WERI-Rb-1 (cell line): Measurements from ENCODE around the gene SRM.
"Not testable (repeated sequence)": the region's sequence is repeated elsewhere in the genome, so short reads cannot be mapped to it uniquely, and the experiment has no call there.

ENCODE experiments used
- DNase-seq: peaks from one replicate; pipeline ENCODE4 v3.0.0-alpha.2; 2020
- H3K27ac ChIP-seq: fragments of 250-450 bp; sonication (Bioruptor Pico); 2 replicates; pipeline ENCODE4 v1.5.1; 2020; ENCODE audit warnings: mild to moderate bottlenecking, moderate library complexity
- H3K27me3 ChIP-seq: fragments of 250-450 bp; sonication (Bioruptor Pico); 2 replicates; pipeline ENCODE4 v1.5.1; 2021; ENCODE audit warnings: mild to moderate bottlenecking, low read depth, moderate library complexity; ENCODE audit not compliant: insufficient read depth, severe bottlenecking
- H3K36me3 ChIP-seq: fragments of 250-450 bp; sonication (Bioruptor Pico); 2 replicates; pipeline ENCODE4 v1.5.1; 2020; ENCODE audit warnings: mild to moderate bottlenecking, moderate library complexity
- H3K4me3 ChIP-seq: 2 replicates; pipeline ENCODE4 v1.5.1; 2011; ENCODE audit warnings: low read depth, mild to moderate bottlenecking, control low read depth, low read length
- H3K9me3 ChIP-seq: fragments of 250-450 bp; sonication (Bioruptor Pico); 2 replicates; pipeline ENCODE4 v1.5.1; 2021; ENCODE audit warnings: mild to moderate bottlenecking, moderate library complexity; ENCODE audit not compliant: severe bottlenecking
- TF ChIP-seq, protein P1 (sequence below): IDR thresholded peaks from 2 replicates; pipeline ENCODE4 v1.5.1; 2011; ENCODE audit warnings: low read depth, mild to moderate bottlenecking, control low read depth, inconsistent platforms, low read length

Gene SRM

DNA sequence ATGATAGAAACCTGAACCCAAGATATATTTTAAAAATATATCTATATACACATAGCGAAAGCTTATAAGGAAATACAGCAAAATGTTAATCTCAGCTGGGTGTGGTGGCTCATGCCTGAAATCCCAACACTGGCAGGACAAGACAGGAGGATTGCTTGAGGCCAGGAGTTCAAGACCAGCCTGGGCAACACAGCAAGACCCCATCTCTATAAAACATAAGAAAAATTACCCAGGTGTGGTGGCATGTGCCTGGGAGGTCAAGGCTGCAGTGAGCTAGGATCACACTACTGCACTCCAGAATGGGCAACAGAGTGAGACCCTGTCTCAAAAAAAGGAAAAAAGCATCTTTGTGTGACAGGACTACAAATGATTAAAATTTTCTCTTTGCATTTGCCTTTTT lies 6.0 kb upstream of the SRM start:
- peaks cover 72% of the 10 kb centered on the region for H3K36me3 ChIP-seq
- no peak for DNase-seq
- H3K4me3 ChIP-seq, result no peak overlapping the region
- TF ChIP-seq, protein P1, sequence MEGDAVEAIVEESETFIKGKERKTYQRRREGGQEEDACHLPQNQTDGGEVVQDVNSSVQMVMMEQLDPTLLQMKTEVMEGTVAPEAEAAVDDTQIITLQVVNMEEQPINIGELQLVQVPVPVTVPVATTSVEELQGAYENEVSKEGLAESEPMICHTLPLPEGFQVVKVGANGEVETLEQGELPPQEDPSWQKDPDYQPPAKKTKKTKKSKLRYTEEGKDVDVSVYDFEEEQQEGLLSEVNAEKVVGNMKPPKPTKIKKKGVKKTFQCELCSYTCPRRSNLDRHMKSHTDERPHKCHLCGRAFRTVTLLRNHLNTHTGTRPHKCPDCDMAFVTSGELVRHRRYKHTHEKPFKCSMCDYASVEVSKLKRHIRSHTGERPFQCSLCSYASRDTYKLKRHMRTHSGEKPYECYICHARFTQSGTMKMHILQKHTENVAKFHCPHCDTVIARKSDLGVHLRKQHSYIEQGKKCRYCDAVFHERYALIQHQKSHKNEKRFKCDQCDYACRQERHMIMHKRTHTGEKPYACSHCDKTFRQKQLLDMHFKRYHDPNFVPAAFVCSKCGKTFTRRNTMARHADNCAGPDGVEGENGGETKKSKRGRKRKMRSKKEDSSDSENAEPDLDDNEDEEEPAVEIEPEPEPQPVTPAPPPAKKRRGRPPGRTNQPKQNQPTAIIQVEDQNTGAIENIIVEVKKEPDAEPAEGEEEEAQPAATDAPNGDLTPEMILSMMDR, result no peak
- H3K27me3 ChIP-seq, result no peaks in the 10 kb centered on the region
- H3K27ac ChIP-seq, result no peak overlapping the region
- H3K9me3 ChIP-seq, result no peaks in the 10 kb centered on the region

DNA sequence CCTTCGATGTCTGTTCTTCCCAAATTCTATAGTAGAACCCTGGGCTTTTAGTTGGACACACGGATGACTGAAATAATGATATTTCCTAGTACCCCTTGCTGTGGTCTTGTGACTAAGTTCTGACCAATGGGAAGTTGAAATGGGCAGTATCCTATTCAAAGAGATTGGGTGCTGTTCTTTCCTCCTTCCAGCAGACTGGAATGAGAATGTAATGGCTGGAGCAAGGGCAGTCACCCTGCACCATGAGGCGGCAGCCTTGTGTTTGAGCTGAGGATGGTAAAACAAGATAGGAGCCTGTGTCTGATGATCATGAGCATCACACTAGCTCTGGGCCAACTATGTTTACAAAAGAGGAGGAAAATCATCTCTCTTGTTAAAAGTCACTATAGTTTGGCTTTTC lies 5.1 kb upstream of the SRM start:
- H3K27ac ChIP-seq, result no peak overlapping the region
- peaks cover 68% of the 10 kb centered on the region for H3K36me3 ChIP-seq
- H3K27me3 ChIP-seq, result no peaks in the 10 kb centered on the region
- TF ChIP-seq, protein P1, result no peak
- H3K9me3 ChIP-seq, result no peaks in the 10 kb centered on the region
- H3K4me3 ChIP-seq, result no peak overlapping the region
- DNase-seq, result no peak

DNA sequence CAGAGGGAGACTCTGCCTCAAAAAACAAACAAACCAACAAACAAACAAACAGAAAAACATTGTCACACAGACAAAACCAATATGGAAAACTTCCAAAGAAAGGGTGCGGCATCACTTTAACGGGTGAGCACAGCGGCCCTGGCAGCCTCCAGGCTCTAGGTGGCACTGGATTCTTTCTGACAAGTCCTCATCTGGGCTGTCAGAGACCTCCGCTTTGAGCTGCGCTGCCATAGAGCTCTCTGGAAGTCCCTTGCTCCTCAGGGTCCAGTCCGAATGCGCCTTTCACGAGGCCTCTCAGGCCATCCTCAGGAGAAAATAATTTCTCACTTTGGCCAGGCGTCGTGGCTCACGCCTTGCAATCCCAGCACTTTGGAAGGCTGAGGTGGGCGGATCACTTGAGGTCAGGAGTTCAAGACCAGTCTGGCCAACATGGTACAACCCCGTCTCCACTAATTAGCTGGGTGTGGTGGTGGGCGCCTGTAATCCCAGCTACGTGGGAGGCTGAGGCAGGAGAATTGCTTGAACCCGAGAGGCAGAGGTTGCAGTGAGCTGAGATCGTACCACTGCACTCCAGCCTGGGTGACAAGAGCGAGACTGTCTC lies 4.2 kb upstream of the SRM start:
- not testable (repeated sequence) for H3K27ac ChIP-seq, H3K4me3 ChIP-seq, H3K9me3 ChIP-seq, H3K27me3 ChIP-seq
- TF ChIP-seq, protein P1, result peak; percentile 63
- peak; percentile 69 for DNase-seq
- peaks cover 59% of the 10 kb centered on the region for H3K36me3 ChIP-seq

DNA sequence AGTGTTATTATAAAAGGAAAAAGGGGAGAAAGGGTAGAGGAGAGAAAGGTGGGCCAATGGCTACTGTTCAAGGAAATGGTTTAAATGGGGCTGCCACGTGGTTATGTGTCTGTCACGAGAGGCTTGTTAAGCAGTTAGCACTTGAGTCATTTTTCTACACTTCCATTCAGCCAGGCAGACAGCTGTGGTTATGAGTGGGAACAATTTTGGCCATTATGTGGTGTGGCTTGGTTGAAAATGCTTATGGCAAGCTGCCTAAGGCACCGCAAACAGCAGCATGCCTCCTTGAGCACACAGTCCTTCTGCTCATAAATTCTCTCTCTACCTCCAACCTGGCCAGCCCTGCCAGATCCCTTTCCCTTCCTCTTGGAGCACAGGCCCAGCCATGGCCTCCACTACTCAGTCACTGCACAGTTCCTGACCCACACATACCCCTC lies 3.2 kb upstream of the SRM start:
- Histone ChIP-seq H3K27me3 (no peaks in the 10 kb centered on the region), H3K4me3 (no peak overlapping the region), H3K27ac (no peak overlapping the region), H3K9me3 (no peaks in the 10 kb centered on the region), H3K36me3 (peaks cover 57% of the 10 kb centered on the region)
- DNase-seq, result no peak
- TF ChIP-seq, protein P1, result no peak

DNA sequence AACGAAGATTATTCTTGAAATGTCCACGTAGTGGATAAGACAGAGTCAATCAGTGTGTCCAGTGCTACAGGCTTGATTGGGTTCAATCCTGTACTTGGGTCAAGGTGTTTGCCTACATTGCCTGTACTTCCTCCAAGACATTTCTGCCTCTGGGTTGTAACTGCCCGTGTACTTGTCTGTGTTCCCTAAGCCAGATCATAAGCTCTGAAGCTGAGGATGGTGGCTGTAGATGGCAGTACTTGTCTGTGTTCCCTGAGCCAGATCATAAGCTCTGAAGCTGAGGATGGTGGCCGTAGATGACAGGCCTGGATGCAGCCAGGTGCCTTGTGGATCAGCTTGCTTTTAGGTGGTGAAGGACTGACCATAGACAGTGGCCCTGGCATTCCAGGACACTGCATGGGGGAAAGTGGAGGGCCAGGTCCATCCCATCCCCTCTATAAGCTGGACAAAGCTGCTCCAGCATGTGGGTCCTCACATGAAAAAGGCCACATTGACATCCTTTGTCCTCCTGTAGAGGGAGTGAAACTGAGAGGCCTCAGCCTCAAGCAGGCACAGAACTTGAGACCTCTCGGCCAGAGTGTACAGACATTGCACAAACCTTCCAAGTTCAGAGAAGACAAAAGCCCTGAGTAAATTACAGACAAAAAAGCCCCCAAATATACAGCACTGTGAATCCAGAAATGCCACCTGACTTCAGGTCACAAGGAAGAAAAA lies 2.0 kb upstream of the SRM start:
- Histone ChIP-seq H3K4me3 (no peak overlapping the region), H3K9me3 (no peaks in the 10 kb centered on the region), H3K36me3 (peaks cover 54% of the 10 kb centered on the region), H3K27me3 (no peaks in the 10 kb centered on the region), H3K27ac (no peak overlapping the region)
- TF ChIP-seq, protein P1, result no peak
- no peak for DNase-seq
